HEK293 (cell line): Measurements from ENCODE around the gene NOLC1.

ENCODE experiments used
- GLI2 ChIP-seq: fragments of 450-650 bp; formaldehyde crosslinking; IDR thresholded peaks from 2 replicates; pipeline ENCODE4; 2017; ENCODE audit warnings: missing biosample characterization, missing genetic modification characterization, low read depth, borderline replicate concordance
- KLF9 ChIP-seq: fragments of 450-650 bp; formaldehyde crosslinking; IDR thresholded peaks from 2 replicates; pipeline ENCODE4 v1.5.1; 2016; ENCODE audit warnings: missing biosample characterization, missing genetic modification characterization, low read depth
- MZF1 ChIP-seq: fragments of 450-650 bp; formaldehyde crosslinking; IDR thresholded peaks from 2 replicates; pipeline ENCODE4 v1.5.1; 2017; ENCODE audit warnings: missing biosample characterization, missing genetic modification characterization, borderline replicate concordance
- REPIN1 ChIP-seq: fragments of 450-650 bp; formaldehyde crosslinking; IDR thresholded peaks from 2 replicates; pipeline ENCODE4 v1.5.1; 2017; ENCODE audit warnings: missing biosample characterization, missing genetic modification characterization, low read depth
- TRIM28 ChIP-seq: IDR thresholded peaks from 2 replicates; pipeline ENCODE4 v1.6.1; 2011; ENCODE audit warnings: low read length, control low read depth, borderline replicate concordance
- YY2 ChIP-seq: fragments of 450-650 bp; formaldehyde crosslinking; IDR thresholded peaks from 2 replicates; pipeline ENCODE4 v1.5.1; 2016; ENCODE audit warnings: missing biosample characterization, missing genetic modification characterization
- ZBTB48 ChIP-seq: fragments of 450-650 bp; formaldehyde crosslinking; IDR thresholded peaks from 2 replicates; pipeline ENCODE4 v1.5.1; 2016; ENCODE audit warnings: missing biosample characterization, missing genetic modification characterization
- ZIC2 ChIP-seq: fragments of 450-650 bp; formaldehyde crosslinking; IDR thresholded peaks from 2 replicates; pipeline ENCODE4 v1.5.1; 2016; ENCODE audit warnings: missing biosample characterization, missing genetic modification characterization
- ZNF10 ChIP-seq: fragments of 450-650 bp; formaldehyde crosslinking; IDR thresholded peaks from 2 replicates; pipeline ENCODE4 v1.5.1; 2017; ENCODE audit warnings: missing biosample characterization, missing genetic modification characterization
- ZNF174 ChIP-seq: fragments of 450-650 bp; formaldehyde crosslinking; IDR thresholded peaks from 2 replicates; pipeline ENCODE4 v1.5.0; 2017; ENCODE audit warnings: missing biosample characterization, mild to moderate bottlenecking, missing genetic modification characterization
- ZNF175 ChIP-seq: fragments of 450-650 bp; formaldehyde crosslinking; IDR thresholded peaks from 2 replicates; pipeline ENCODE4 v1.5.1; 2016; ENCODE audit warnings: missing biosample characterization, missing genetic modification characterization
- ZNF324 ChIP-seq: fragments of 450-650 bp; formaldehyde crosslinking; IDR thresholded peaks from 2 replicates; pipeline ENCODE4 v1.5.1; 2016; ENCODE audit warnings: missing biosample characterization, missing genetic modification characterization
- ZNF366 ChIP-seq: fragments of 450-650 bp; formaldehyde crosslinking; conservative IDR thresholded peaks from 2 replicates; pipeline ENCODE4 v1.5.1; 2016; ENCODE audit warnings: missing biosample characterization, missing genetic modification characterization
- ZNF394 ChIP-seq: fragments of 450-650 bp; formaldehyde crosslinking; IDR thresholded peaks from 2 replicates; pipeline ENCODE4 v1.5.1; 2016; ENCODE audit warnings: missing biosample characterization, missing genetic modification characterization, mild to moderate bottlenecking, moderate library complexity, borderline replicate concordance
- ZNF658 ChIP-seq: fragments of 450-650 bp; formaldehyde crosslinking; IDR thresholded peaks from 2 replicates; pipeline ENCODE4; 2016; ENCODE audit warnings: missing biosample characterization, missing genetic modification characterization
- TF ChIP-seq, protein P1 (sequence below): IDR thresholded peaks from 2 replicates; pipeline ENCODE4 v1.6.1; 2011; ENCODE audit warnings: mild to moderate bottlenecking, low read depth, low read length, borderline replicate concordance
- TF ChIP-seq, protein P2 (sequence below): fragments of 450-650 bp; formaldehyde crosslinking; IDR thresholded peaks from 2 replicates; pipeline ENCODE4 v1.5.1; 2016; ENCODE audit warnings: missing biosample characterization, missing genetic modification characterization
- TF ChIP-seq, protein P3 (sequence below): fragments of 450-650 bp; formaldehyde crosslinking; IDR thresholded peaks from 2 replicates; pipeline ENCODE4 v1.5.1; 2016; ENCODE audit warnings: missing biosample characterization, missing genetic modification characterization
- TF ChIP-seq, protein P4 (sequence below): fragments of 450-650 bp; formaldehyde crosslinking; IDR thresholded peaks from 2 replicates; pipeline ENCODE4 v1.5.1; 2016; ENCODE audit warnings: missing biosample characterization, missing genetic modification characterization
- TF ChIP-seq, protein P5 (sequence below): fragments of 450-650 bp; formaldehyde crosslinking; IDR thresholded peaks from 2 replicates; pipeline ENCODE4 v1.5.1; 2016; ENCODE audit warnings: missing biosample characterization, missing genetic modification characterization, low read depth
- TF ChIP-seq, protein P6 (sequence below): fragments of 450-650 bp; formaldehyde crosslinking; IDR thresholded peaks from 2 replicates; pipeline ENCODE4 v1.5.1; 2016; ENCODE audit warnings: missing biosample characterization, missing genetic modification characterization
- TF ChIP-seq, protein P7 (sequence below): fragments of 450-650 bp; formaldehyde crosslinking; IDR thresholded peaks from 2 replicates; pipeline ENCODE4 v1.5.1; 2016; ENCODE audit warnings: missing biosample characterization, missing genetic modification characterization
- TF ChIP-seq, protein P8 (sequence below): fragments of 450-650 bp; formaldehyde crosslinking; IDR thresholded peaks from 2 replicates; pipeline ENCODE4 v1.5.1; 2017; ENCODE audit warnings: missing biosample characterization, missing genetic modification characterization

NOLC1 gene

DNA sequence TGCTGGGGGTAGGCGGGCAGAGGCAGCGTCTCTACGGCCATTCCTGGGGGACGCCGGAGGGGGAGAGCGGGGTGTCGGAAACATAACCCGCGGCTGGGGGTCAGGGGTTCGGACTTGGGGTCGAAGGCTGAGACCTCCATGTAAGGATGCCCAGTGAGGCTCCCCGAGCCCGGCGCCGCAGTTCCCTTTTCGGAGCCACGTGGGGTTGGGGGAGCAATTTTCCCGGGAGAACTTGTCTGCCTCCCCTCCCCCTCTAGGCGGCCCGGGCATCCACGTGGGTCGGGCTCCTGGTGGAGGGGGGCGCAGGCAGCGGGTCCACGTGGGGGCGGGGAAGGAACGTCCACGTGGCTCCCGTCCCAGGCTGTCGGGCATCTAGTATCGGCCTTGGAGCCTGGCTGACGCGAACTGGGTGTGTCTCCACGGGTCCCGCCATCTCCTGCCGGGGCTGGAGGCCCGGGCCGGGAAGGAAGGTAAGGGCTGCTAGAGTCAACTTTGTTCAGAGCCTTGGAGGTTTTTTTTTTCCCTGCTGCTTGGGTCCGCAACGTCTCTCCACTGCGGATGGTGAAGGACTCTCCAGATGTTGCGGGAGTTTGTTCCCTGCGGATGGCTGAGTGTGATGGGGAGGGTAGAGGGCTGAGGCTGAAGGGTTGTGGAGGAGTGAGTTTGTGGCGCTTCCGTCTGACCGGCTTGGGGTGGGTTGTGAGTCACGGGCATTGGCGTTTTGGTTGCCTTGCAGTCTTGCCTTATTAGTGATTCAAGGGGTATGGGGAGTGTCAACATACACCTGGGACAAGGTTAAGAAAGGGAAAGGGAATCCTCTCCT lies 18.6 kb upstream of the NOLC1 start (continued):
- TF ChIP-seq ZBTB48 (tag by site-specific recombination) (peak; percentile 40; the same call in 1 of the 2 replicates), ZNF175 (tag by site-specific recombination) (no peak), ZNF174 (tag by site-specific recombination) (no peak), TRIM28 (no peak), GLI2 (tag by site-specific recombination) (no peak), MZF1 (0 out of 2 replicates have a peak, but pooled peaks have one; percentile 6), ZNF324 (tag by site-specific recombination) (0 out of 2 replicates have a peak, but pooled peaks have one; percentile 5), ZNF366 (tag by site-specific recombination) (0 out of 2 replicates have a peak, but pooled peaks have one; percentile 48), ZNF658 (tag by site-specific recombination) (no peak), ZNF394 (tag by site-specific recombination) (no peak; the same call in 1 of the 2 replicates), YY2 (tag by site-specific recombination) (no peak), ZNF10 (tag by site-specific recombination) (no peak), ZIC2 (tag by site-specific recombination) (0 out of 2 replicates have a peak, but pooled peaks have one; percentile 14), KLF9 (tag by site-specific recombination) (peak; percentile 95), REPIN1 (no peak)
- TF ChIP-seq, protein P1, sequence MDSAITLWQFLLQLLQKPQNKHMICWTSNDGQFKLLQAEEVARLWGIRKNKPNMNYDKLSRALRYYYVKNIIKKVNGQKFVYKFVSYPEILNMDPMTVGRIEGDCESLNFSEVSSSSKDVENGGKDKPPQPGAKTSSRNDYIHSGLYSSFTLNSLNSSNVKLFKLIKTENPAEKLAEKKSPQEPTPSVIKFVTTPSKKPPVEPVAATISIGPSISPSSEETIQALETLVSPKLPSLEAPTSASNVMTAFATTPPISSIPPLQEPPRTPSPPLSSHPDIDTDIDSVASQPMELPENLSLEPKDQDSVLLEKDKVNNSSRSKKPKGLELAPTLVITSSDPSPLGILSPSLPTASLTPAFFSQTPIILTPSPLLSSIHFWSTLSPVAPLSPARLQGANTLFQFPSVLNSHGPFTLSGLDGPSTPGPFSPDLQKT = no peak
- TF ChIP-seq, protein P2, sequence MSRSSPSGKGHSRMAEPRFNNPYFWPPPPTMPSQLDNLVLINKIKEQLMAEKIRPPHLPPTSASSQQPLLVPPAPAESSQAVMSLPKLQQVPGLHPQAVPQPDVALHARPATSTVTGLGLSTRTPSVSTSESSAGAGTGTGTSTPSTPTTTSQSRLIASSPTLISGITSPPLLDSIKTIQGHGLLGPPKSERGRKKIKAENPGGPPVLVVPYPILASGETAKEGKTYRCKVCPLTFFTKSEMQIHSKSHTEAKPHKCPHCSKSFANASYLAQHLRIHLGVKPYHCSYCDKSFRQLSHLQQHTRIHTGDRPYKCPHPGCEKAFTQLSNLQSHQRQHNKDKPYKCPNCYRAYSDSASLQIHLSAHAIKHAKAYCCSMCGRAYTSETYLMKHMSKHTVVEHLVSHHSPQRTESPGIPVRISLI (tag by site-specific recombination) = no peak
- TF ChIP-seq, protein P3, sequence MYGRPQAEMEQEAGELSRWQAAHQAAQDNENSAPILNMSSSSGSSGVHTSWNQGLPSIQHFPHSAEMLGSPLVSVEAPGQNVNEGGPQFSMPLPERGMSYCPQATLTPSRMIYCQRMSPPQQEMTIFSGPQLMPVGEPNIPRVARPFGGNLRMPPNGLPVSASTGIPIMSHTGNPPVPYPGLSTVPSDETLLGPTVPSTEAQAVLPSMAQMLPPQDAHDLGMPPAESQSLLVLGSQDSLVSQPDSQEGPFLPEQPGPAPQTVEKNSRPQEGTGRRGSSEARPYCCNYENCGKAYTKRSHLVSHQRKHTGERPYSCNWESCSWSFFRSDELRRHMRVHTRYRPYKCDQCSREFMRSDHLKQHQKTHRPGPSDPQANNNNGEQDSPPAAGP (tag by site-specific recombination) = peak; percentile 65; the same call in 1 of the 2 replicates
- TF ChIP-seq, protein P4, sequence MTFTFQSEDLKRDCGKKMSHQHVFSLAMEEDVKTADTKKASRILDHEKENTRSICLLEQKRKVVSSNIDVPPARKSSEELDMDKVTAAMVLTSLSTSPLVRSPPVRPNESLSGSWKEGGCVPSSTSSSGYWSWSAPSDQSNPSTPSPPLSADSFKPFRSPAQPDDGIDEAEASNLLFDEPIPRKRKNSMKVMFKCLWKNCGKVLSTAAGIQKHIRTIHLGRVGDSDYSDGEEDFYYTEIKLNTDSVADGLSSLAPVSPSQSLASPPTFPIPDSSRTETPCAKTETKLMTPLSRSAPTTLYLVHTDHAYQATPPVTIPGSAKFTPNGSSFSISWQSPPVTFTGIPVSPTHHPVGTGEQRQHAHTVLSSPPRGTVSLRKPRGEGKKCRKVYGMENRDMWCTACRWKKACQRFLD (tag by site-specific recombination) = no peak
- TF ChIP-seq, protein P5, sequence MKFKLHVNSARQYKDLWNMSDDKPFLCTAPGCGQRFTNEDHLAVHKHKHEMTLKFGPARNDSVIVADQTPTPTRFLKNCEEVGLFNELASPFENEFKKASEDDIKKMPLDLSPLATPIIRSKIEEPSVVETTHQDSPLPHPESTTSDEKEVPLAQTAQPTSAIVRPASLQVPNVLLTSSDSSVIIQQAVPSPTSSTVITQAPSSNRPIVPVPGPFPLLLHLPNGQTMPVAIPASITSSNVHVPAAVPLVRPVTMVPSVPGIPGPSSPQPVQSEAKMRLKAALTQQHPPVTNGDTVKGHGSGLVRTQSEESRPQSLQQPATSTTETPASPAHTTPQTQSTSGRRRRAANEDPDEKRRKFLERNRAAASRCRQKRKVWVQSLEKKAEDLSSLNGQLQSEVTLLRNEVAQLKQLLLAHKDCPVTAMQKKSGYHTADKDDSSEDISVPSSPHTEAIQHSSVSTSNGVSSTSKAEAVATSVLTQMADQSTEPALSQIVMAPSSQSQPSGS (tag by site-specific recombination) = no peak
- TF ChIP-seq, protein P6, sequence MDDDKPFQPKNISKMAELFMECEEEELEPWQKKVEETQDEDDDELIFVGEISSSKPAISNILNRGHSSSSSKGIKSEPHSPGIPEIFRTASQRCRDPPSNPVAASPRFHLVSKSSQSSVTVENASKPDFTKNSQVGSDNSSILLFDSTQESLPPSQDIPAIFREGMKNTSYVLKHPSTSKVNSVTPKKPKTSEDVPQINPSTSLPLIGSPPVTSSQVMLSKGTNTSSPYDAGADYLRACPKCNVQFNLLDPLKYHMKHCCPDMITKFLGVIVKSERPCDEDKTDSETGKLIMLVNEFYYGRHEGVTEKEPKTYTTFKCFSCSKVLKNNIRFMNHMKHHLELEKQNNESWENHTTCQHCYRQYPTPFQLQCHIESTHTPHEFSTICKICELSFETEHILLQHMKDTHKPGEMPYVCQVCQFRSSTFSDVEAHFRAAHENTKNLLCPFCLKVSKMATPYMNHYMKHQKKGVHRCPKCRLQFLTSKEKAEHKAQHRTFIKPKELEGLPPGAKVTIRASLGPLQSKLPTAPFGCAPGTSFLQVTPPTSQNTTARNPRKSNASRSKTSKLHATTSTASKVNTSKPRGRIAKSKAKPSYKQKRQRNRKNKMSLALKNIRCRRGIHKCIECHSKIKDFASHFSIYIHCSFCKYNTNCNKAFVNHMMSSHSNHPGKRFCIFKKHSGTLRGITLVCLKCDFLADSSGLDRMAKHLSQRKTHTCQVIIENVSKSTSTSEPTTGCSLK (tag by site-specific recombination) = no peak
- TF ChIP-seq, protein P7, sequence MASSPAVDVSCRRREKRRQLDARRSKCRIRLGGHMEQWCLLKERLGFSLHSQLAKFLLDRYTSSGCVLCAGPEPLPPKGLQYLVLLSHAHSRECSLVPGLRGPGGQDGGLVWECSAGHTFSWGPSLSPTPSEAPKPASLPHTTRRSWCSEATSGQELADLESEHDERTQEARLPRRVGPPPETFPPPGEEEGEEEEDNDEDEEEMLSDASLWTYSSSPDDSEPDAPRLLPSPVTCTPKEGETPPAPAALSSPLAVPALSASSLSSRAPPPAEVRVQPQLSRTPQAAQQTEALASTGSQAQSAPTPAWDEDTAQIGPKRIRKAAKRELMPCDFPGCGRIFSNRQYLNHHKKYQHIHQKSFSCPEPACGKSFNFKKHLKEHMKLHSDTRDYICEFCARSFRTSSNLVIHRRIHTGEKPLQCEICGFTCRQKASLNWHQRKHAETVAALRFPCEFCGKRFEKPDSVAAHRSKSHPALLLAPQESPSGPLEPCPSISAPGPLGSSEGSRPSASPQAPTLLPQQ (tag by site-specific recombination) = peak; percentile 86
- TF ChIP-seq, protein P8, sequence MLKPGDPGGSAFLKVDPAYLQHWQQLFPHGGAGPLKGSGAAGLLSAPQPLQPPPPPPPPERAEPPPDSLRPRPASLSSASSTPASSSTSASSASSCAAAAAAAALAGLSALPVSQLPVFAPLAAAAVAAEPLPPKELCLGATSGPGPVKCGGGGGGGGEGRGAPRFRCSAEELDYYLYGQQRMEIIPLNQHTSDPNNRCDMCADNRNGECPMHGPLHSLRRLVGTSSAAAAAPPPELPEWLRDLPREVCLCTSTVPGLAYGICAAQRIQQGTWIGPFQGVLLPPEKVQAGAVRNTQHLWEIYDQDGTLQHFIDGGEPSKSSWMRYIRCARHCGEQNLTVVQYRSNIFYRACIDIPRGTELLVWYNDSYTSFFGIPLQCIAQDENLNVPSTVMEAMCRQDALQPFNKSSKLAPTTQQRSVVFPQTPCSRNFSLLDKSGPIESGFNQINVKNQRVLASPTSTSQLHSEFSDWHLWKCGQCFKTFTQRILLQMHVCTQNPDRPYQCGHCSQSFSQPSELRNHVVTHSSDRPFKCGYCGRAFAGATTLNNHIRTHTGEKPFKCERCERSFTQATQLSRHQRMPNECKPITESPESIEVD (tag by site-specific recombination) = no peak
- TF ChIP-seq, all 188 proteins: peak for 42
